K562 (cell line): ENCODE results near the gene CPSF4. TPM values are rescaled to one million over a fixed set of nuclear protein-coding genes. Genes with fewer than 3 reads are reported as not detected.
A peak's percentile ranks its signal among the peaks of the same experiment; 100 is the strongest.

Experiments
- ATAC-seq: fragments of 200-7000 bp; cut with Tn5 transposase; 3 replicates; pipeline ENCODE4 v1.9.1; 2020; ENCODE audit warnings: moderate library complexity
- BruUV-seq: library from RNA; stranded (reverse); fragments of 400-500 nt; replicated peaks from 2 replicates; lab custom pipeline; 2021; lab: Mats Ljungman, UMichigan
- CTCF ChIA-PET: fragments of 300-600 bp; formaldehyde crosslinking; extraction: SDS; loops from one replicate; lab custom pipeline; 2021; ENCODE audit warnings: low intra/inter-chr PET ratio; lab: Yijun Ruan, JAX
- POLR2A ChIA-PET: fragments of 300-600, 350-650 bp; sonication (Branson Sonifier 250); formaldehyde crosslinking; extraction: SDS; loops from one replicate; lab custom pipeline; 2021; ENCODE audit warnings: antibody characterized with exemption, inconsistent platforms; lab: Yijun Ruan, JAX
- DNase-seq, 4 experiments: peaks; one replicate each; pipeline versions ENCODE4 v3.0.0 to v3.0.0-alpha.2; 2011 to 2018; ENCODE audit warnings: low spot score in 3 of 4, mixed read lengths in 3 of 4; ENCODE audit errors: extremely low read depth in 1 of 4
- FAIRE-seq: peaks from 2 replicates; lab custom pipeline; 2011; peaks lifted over from hg19 to GRCh38; lab: Jason Lieb, UNC
- H2AFZ ChIP-seq: 2 replicates; pipeline ENCODE4 v1.6.0; 2011; ENCODE audit warnings: low read depth, low read length, control low read depth, inconsistent platforms
- H3K27ac ChIP-seq: fragments of 200-600 bp; 3 replicates; pipeline ENCODE4 v1.8.0; 2011; ENCODE audit warnings: low read depth, mild to moderate bottlenecking, control low read depth, inconsistent platforms, low read length, moderate library complexity, mixed read lengths; ENCODE audit errors: extremely low read depth
- H3K27me3 ChIP-seq, 2 experiments: fragments of 300-600 bp in 1 of 2; 2 replicates in 1 of 2; 3 replicates in 1 of 2; pipeline versions ENCODE4 v1.6.0 to v1.8.0; 2011; ENCODE audit warnings: inconsistent platforms in 2 of 2, low read length in 2 of 2, mild to moderate bottlenecking in 1 of 2, mixed read lengths in 1 of 2, moderate library complexity in 1 of 2; ENCODE audit not compliant: control insufficient read depth in 2 of 2, insufficient read depth in 2 of 2
- H3K36me3 ChIP-seq: fragments of 300-600 bp; 3 replicates; pipeline ENCODE4 v1.8.0; 2011; ENCODE audit warnings: mild to moderate bottlenecking, low read length, inconsistent platforms; ENCODE audit not compliant: control insufficient read depth, insufficient read depth
- H3K4me1 ChIP-seq, 2 experiments: fragments of 200-600 bp in 1 of 2; replicated peaks in 1 of 2; 2 replicates in 1 of 2; 3 replicates in 1 of 2; pipeline versions ENCODE4 v1.5.1 to v1.8.0; 2011; ENCODE audit warnings: inconsistent platforms in 2 of 2, low read length in 2 of 2, mild to moderate bottlenecking in 1 of 2, mixed read lengths in 1 of 2, moderate library complexity in 1 of 2; ENCODE audit not compliant: control insufficient read depth in 2 of 2, insufficient read depth in 2 of 2
- H3K4me2 ChIP-seq: 2 replicates; pipeline ENCODE4 v1.6.1; 2011; ENCODE audit warnings: low read length, control low read depth, inconsistent platforms, mixed read lengths; ENCODE audit not compliant: insufficient read depth
- H3K4me3 ChIP-seq: fragments of 200-600 bp; sonication (generic), shearing (Covaris generic); 2 replicates; pipeline ENCODE4 v1.5.1; 2016; ENCODE audit warnings: control low read depth, inconsistent platforms
- H3K79me2 ChIP-seq: fragments of 200-600 bp; 3 replicates; pipeline ENCODE4 v1.8.0; 2011; ENCODE audit warnings: low read length, inconsistent platforms; ENCODE audit not compliant: control insufficient read depth, insufficient read depth
- H3K9ac ChIP-seq, 2 experiments: 2 replicates each; pipeline versions ENCODE4 v1.6.0 to v1.6.1; 2011; ENCODE audit warnings: low read depth in 2 of 2, low read length in 2 of 2, control low read depth in 1 of 2, inconsistent platforms in 1 of 2, mild to moderate bottlenecking in 1 of 2, mixed read lengths in 1 of 2; ENCODE audit not compliant: insufficient read depth in 1 of 2
- H3K9me1 ChIP-seq: one replicate; pipeline ENCODE4 v1.6.0; 2011; ENCODE audit warnings: inconsistent platforms, mild to moderate bottlenecking, low read length, moderate library complexity; ENCODE audit not compliant: control insufficient read depth, insufficient read depth
- H3K9me3 ChIP-seq: replicated peaks from 2 replicates; pipeline ENCODE4 v1.5.1; 2011; ENCODE audit warnings: low read depth, low read length, inconsistent platforms; ENCODE audit not compliant: control insufficient read depth, insufficient read depth
- H4K20me1 ChIP-seq: replicated peaks from 2 replicates; pipeline ENCODE4 v1.6.1; 2011; ENCODE audit warnings: low read length, inconsistent platforms, mixed read lengths; ENCODE audit not compliant: control insufficient read depth, insufficient read depth
- CBFA2T2 ChIP-seq: fragments of 450-650 bp; conservative IDR thresholded peaks from 2 replicates; pipeline ENCODE4 v1.6.1; 2017; ENCODE audit warnings: mild to moderate bottlenecking
- HDAC8 ChIP-seq: fragments of 450-650 bp; IDR thresholded peaks from 2 replicates; pipeline ENCODE4 v1.6.1; 2016; ENCODE audit warnings: mild to moderate bottlenecking, missing genetic modification characterization, moderate library complexity, missing compliant biosample characterization
- POLR2AphosphoS2 ChIP-seq: IDR thresholded peaks from 2 replicates; pipeline ENCODE4 v1.6.1; 2012; ENCODE audit warnings: low read length, improper control_type of control experiment
- POLR2AphosphoS5 ChIP-seq: IDR thresholded peaks from 2 replicates; pipeline ENCODE4 v1.6.1; 2011; ENCODE audit warnings: mild to moderate bottlenecking, low read depth, low read length, moderate library complexity; ENCODE audit not compliant: control insufficient read depth, insufficient read depth
- RBFOX2 ChIP-seq: fragments of 200-400 bp; formaldehyde crosslinking; IDR thresholded peaks from 2 replicates; pipeline ENCODE4 v1.6.1; 2017; ENCODE audit warnings: low read depth, mild to moderate bottlenecking, low read length, moderate library complexity
- RBM22 ChIP-seq: fragments of 200-400 bp; formaldehyde crosslinking; IDR thresholded peaks from 2 replicates; pipeline ENCODE4 v1.6.1; 2018; ENCODE audit warnings: low read length, low read depth; ENCODE audit not compliant: poor library complexity, severe bottlenecking
- SNRNP70 ChIP-seq: fragments of 200-400 bp; formaldehyde crosslinking; optimal IDR thresholded peaks from 2 replicates; pipeline ENCODE3; 2017; ENCODE audit warnings: low read depth, low read length
- ZNF407 ChIP-seq: fragments of 450-650 bp; IDR thresholded peaks from 2 replicates; pipeline ENCODE4 v1.6.1; 2016; ENCODE audit warnings: low read depth
- ZNF740 ChIP-seq, 3 experiments: fragments of 200-800 bp in 1 of 3; sonication (Bioruptor generic) in 1 of 3; sonication (generic) in 1 of 3; formaldehyde crosslinking in 1 of 3; IDR thresholded peaks; 2 replicates each; pipeline versions ENCODE4 v1.6.1 to v1.8.0; 2016 to 2022; ENCODE audit warnings: mild to moderate bottlenecking in 2 of 3, missing compliant biosample characterization in 2 of 3, missing genetic modification characterization in 2 of 3, missing genetic modification reagents in 1 of 3
- WGBS: fragments of 100-300 bp; shearing (Covaris generic); methylation state at CpG from one replicate; pipeline ENCODE4 v1.1.6; 2016; ENCODE audit warnings: low coverage, mixed read lengths; ENCODE audit not compliant: insufficient coverage; ENCODE audit errors: missing lambda C conversion rate; 5-methylcytosine and 5-hydroxymethylcytosine counted together
- in situ Hi-C: fragments of 300-500 bp; cut with MboI; formaldehyde crosslinking; loops from 4 replicates; pipeline ENCODE4 v1.15.0; 2018; ENCODE audit warnings: inconsistent platforms, mixed read lengths
- intact Hi-C: fragments of 100-400 bp; cut with micrococcal nuclease; formaldehyde crosslinking; loops from 2 replicates; pipeline ENCODE4 v1.14.2; 2022
- polyA plus RNA-seq, 8 experiments: library from polyadenylated mRNA; depleted of rRNA in 4 of 8; stranded (reverse) in 5 of 8; unstranded in 3 of 8; fragments of >200 nt; fragmentation: Nextera tagmentation in 2 of 8; fragmentation: Illumina TruSeq in 1 of 8; extraction: Ambion mirVana in 2 of 8; extraction: Trizol in 1 of 8; gene quantifications; 2 replicates each; pipeline versions ENCODE4 v1.2.1 to v1.2.3, GENCODE V29; 2011 to 2014; ENCODE audit warnings: inconsistent platforms in 1 of 8, missing spikeins in 1 of 8
- total RNA-seq, 7 experiments: library from RNA; depleted of rRNA in 6 of 7; stranded (reverse); fragments of >200 nt in 6 of 7; fragmentation: Illumina TruSeq in 2 of 7; extraction: Trizol in 2 of 7; gene quantifications; 2 replicates each; pipeline versions ENCODE4 v1.2.1 to v1.2.3, GENCODE V29; 2011 to 2021; ENCODE audit warnings: low replicate concordance in 1 of 7

The CPSF4 gene
- total and polyA plus RNA-seq, 9 of the 15 experiments (the other 6 are each of a cell fraction or from before 2014, with no cell fraction given), result 16.9 to 118 (median 71.7) TPM

GRCh38 chr7:99457650-99458493 is 19.1 kb downstream of the CPSF4 start:
- ATAC-seq, result peak; percentile 13
- H3K9me1 ChIP-seq, result no peaks in the 10 kb centered on the region
- intact Hi-C loops, result no loop called here
- in situ Hi-C loops, result no loop called here
- H3K4me1 ChIP-seq, result peaks cover 2 to 23% of the 10 kb centered on the region in 2 experiments; a peak in 3 of 5 replicates
- peaks cover 98% of the 10 kb centered on the region for H3K36me3 ChIP-seq
- H2AFZ ChIP-seq, result no peak overlapping the region
- H3K27me3 ChIP-seq, result no peaks in the 10 kb centered on the region
- H3K79me2 ChIP-seq, result peaks cover 60% of the 10 kb centered on the region
- H4K20me1 ChIP-seq, result peaks cover 60% of the 10 kb centered on the region
- H3K4me2 ChIP-seq, result no peak overlapping the region
- H3K27ac ChIP-seq, result no peak overlapping the region
- WGBS, result 88% methylated on average over 26 of the region's 26 CpGs
- no peak for DNase-seq
- H3K9ac ChIP-seq, result peak overlapping the region in 1 of 2 experiments; percentile 39; a peak in 1 of 4 replicates
- no peaks in the 10 kb centered on the region for H3K9me3 ChIP-seq
- ChIA-PET CTCF (no interaction called here), POLR2A (interaction anchor here (0.6 to 2.9 kb wide), 4 partner anchors 7 to 28 kb away, joined by 3 to 28 read pairs (median 6); partner anchors contain the start of genes ATP5MF, CPSF4 and PTCD1)
- BruUV-seq, result no TSS peak
- FAIRE-seq, result no peak
- no peak overlapping the region for H3K4me3 ChIP-seq
- TF ChIP-seq ZNF740 (CRISPR knock-in tag; IDR thresholded peaks at IDR 0.05) (peak; percentile 65), ZNF740 (tag; IDR thresholded peaks at IDR 0.05) (no peak), POLR2AphosphoS5 (peak; percentile 70; the same call in 1 of the 2 replicates), RBFOX2 (peak; percentile 66), POLR2AphosphoS2 (peak; percentile 91), HDAC8 (tag) (no peak), RBM22 (peak; percentile 84), CBFA2T2 (no peak), SNRNP70 (peak; percentile 10), ZNF407 (no peak)
